GM12878 (cell line): Measurements from ENCODE around the gene NTN1. TPM values are rescaled to one million over a fixed set of nuclear protein-coding genes. Genes with fewer than 3 reads are reported as not detected.

Source experiments
- ATAC-seq: fragments of 200-7000 bp; cut with Tn5 transposase; 3 replicates; pipeline ENCODE4 v1.9.1; 2020; ENCODE audit warnings: mild to moderate bottlenecking, moderate library complexity
- BruUV-seq: library from RNA; stranded (reverse); fragments of 400-500 nt; replicated peaks from 2 replicates; lab custom pipeline; 2021; lab: Mats Ljungman, UMichigan
- CTCF ChIA-PET: fragments of 300-600 bp; sonication (Branson Sonifier 250); formaldehyde crosslinking; extraction: SDS; loops from one replicate; lab custom pipeline; 2021; ENCODE audit warnings: inconsistent platforms; lab: Yijun Ruan, JAX
- POLR2A ChIA-PET: fragments of 350-600 bp; formaldehyde crosslinking; extraction: SDS; loops from one replicate; lab custom pipeline; 2021; ENCODE audit warnings: inconsistent platforms; lab: Charles Lee
- RAD21 ChIA-PET: fragments of 300-600 bp; sonication (Branson Sonifier 250); formaldehyde crosslinking; loops from one replicate; lab custom pipeline; 2023; ENCODE audit warnings: antibody characterized with exemption; ENCODE audit not compliant: unreplicated experiment; lab: Charles Lee
- SMC1A ChIA-PET: fragments of 300-600 bp; sonication (Branson Sonifier 250); formaldehyde crosslinking; loops from one replicate; lab custom pipeline; 2023; ENCODE audit not compliant: unreplicated experiment, uncharacterized antibody; lab: Charles Lee
- DNase-seq: peaks from one replicate; pipeline ENCODE4 v3.0.0-alpha.2; 2011; ENCODE audit warnings: low read depth, low spot score
- FAIRE-seq: peaks from 3 replicates; lab custom pipeline; 2011; peaks lifted over from hg19 to GRCh38; lab: Jason Lieb, UNC
- H2AFZ ChIP-seq: 2 replicates; pipeline ENCODE4 v1.6.0; 2011; ENCODE audit warnings: low read depth, low read length, control low read depth; ENCODE audit not compliant: control insufficient read depth
- H3K27ac ChIP-seq: 2 replicates; pipeline ENCODE4 v1.5.1; 2011; ENCODE audit warnings: control low read depth; ENCODE audit not compliant: control insufficient read depth, insufficient read depth
- H3K27me3 ChIP-seq, 2 experiments: replicated peaks in 1 of 2; 2 replicates each; pipeline versions ENCODE4 v1.6.0 to v1.6.1; 2011; ENCODE audit warnings: low read length in 1 of 2; ENCODE audit not compliant: control insufficient read depth in 2 of 2, insufficient read depth in 2 of 2
- H3K36me3 ChIP-seq, 2 experiments: 2 replicates each; pipeline ENCODE4 v1.5.1; 2011; ENCODE audit warnings: low read length in 1 of 2; ENCODE audit not compliant: control insufficient read depth in 2 of 2, insufficient read depth in 2 of 2
- H3K4me1 ChIP-seq: 2 replicates; pipeline ENCODE4 v1.6.1; 2011; ENCODE audit warnings: mild to moderate bottlenecking, low read length, moderate library complexity, mixed read lengths; ENCODE audit not compliant: control insufficient read depth, insufficient read depth
- H3K4me2 ChIP-seq: 2 replicates; pipeline ENCODE4 v1.6.0; 2011; ENCODE audit warnings: control low read depth; ENCODE audit not compliant: control insufficient read depth, insufficient read depth
- H3K4me3 ChIP-seq: fragments of 200-600 bp; sonication (generic); 2 replicates; pipeline ENCODE4 v1.5.1; 2016
- H3K79me2 ChIP-seq: 2 replicates; pipeline ENCODE4 v1.6.0; 2011; ENCODE audit warnings: low read length; ENCODE audit not compliant: control insufficient read depth, insufficient read depth
- H3K9ac ChIP-seq: 2 replicates; pipeline ENCODE4 v1.8.0; 2011; ENCODE audit warnings: low read length, control low read depth, mixed read lengths; ENCODE audit not compliant: control insufficient read depth, insufficient read depth
- H3K9me3 ChIP-seq: replicated peaks from 3 replicates; pipeline ENCODE4 v1.5.1; 2011; ENCODE audit warnings: mild to moderate bottlenecking, low read length; ENCODE audit not compliant: control insufficient read depth, insufficient read depth
- H4K20me1 ChIP-seq: 2 replicates; pipeline ENCODE4 v1.6.0; 2011; ENCODE audit not compliant: control insufficient read depth, insufficient read depth
- ASH2L ChIP-seq: fragments of 300-600, 200-600 bp; sonication (generic); IDR thresholded peaks from 2 replicates; pipeline ENCODE4 v1.6.1; 2017; ENCODE audit warnings: low read depth, mild to moderate bottlenecking, borderline replicate concordance
- ATF2 ChIP-seq: IDR thresholded peaks from 2 replicates; pipeline ENCODE4 v1.6.1; 2012; ENCODE audit warnings: low read length, inconsistent platforms
- EGR1 ChIP-seq, 2 experiments: IDR thresholded peaks; 1 replicate in 1 of 2; 2 replicates in 1 of 2; pipeline ENCODE4 v1.6.1; 2011 to 2012; ENCODE audit warnings: low read depth in 2 of 2, low read length in 2 of 2, borderline replicate concordance in 1 of 2, mild to moderate bottlenecking in 1 of 2, moderate library complexity in 1 of 2
- ETV6 ChIP-seq, 2 experiments: fragments of 450-650 bp in 1 of 2; IDR thresholded peaks in 1 of 2; conservative IDR thresholded peaks in 1 of 2; 2 replicates each; pipeline ENCODE4 v1.6.1; 2014; ENCODE audit warnings: antibody characterized with exemption in 1 of 2, borderline replicate concordance in 1 of 2, low read depth in 1 of 2, mild to moderate bottlenecking in 1 of 2, moderate library complexity in 1 of 2
- JUNB ChIP-seq: IDR thresholded peaks from 2 replicates; pipeline ENCODE4 v1.6.1; 2016; ENCODE audit warnings: antibody characterized with exemption, mild to moderate bottlenecking
- KLF5 ChIP-seq: fragments of 450-650 bp; IDR thresholded peaks from 2 replicates; pipeline ENCODE4 v1.6.1; 2014; ENCODE audit warnings: mild to moderate bottlenecking; ENCODE audit not compliant: partially characterized antibody
- MEF2B ChIP-seq: fragments of 450-650 bp; IDR thresholded peaks from 2 replicates; pipeline ENCODE4 v1.6.1; 2018; ENCODE audit warnings: mild to moderate bottlenecking, moderate library complexity; ENCODE audit not compliant: partially characterized antibody, poor library complexity, severe bottlenecking
- PAX8 ChIP-seq: fragments of 450-650 bp; IDR thresholded peaks from 2 replicates; pipeline ENCODE4 v1.6.1; 2017; ENCODE audit warnings: mild to moderate bottlenecking, moderate library complexity
- YY1 ChIP-seq: IDR thresholded peaks from 2 replicates; pipeline ENCODE4 v1.6.1; 2011; ENCODE audit warnings: low read depth, mild to moderate bottlenecking, low read length
- ZNF217 ChIP-seq: fragments of 450-650 bp; IDR thresholded peaks from 2 replicates; pipeline ENCODE4 v1.6.1; 2017; ENCODE audit warnings: antibody characterized with exemption, mild to moderate bottlenecking
- ZNF592 ChIP-seq: fragments of 450-650 bp; IDR thresholded peaks from 2 replicates; pipeline ENCODE4 v1.6.1; 2017; ENCODE audit warnings: mild to moderate bottlenecking, moderate library complexity
- WGBS: methylation state at CpG from one replicate; pipeline ENCODE4 v1.1.6; 2016; ENCODE audit warnings: low lambda C conversion rate; ENCODE audit not compliant: insufficient replicate concordance, insufficient coverage; ENCODE audit errors: missing lambda C conversion rate; 5-methylcytosine and 5-hydroxymethylcytosine counted together
- in situ Hi-C: fragments of 300-500 bp; cut with MboI; formaldehyde crosslinking; loops from 9 replicates; pipeline ENCODE4 v1.14.3; 2018; ENCODE audit warnings: mixed read lengths
- intact Hi-C: fragments of 100-400 bp; cut with micrococcal nuclease; formaldehyde crosslinking; loops from one replicate; pipeline ENCODE4 v1.14.2; 2022; ENCODE audit not compliant: unreplicated experiment
- polyA plus RNA-seq, 11 experiments: library from polyadenylated mRNA; depleted of rRNA in 4 of 11; unstranded in 6 of 11; stranded (reverse) in 5 of 11; fragments of >200 nt; fragmentation: Nextera tagmentation in 4 of 11; fragmentation: Illumina TruSeq in 1 of 11; extraction: Ambion mirVana in 4 of 11; extraction: Trizol in 1 of 11; gene quantifications; 1 replicate in 1 of 11; 2 replicates in 10 of 11; pipeline versions ENCODE4 v1.2.1 to v1.2.3, GENCODE V29; 2011 to 2016; ENCODE audit warnings: inconsistent platforms in 2 of 11, missing spikeins in 2 of 11, low read depth in 1 of 11
- total RNA-seq, 4 experiments: library from RNA; depleted of rRNA in 3 of 4; stranded (reverse); fragments of >200 nt in 3 of 4; fragmentation: Illumina TruSeq in 1 of 4; extraction: Trizol in 1 of 4; gene quantifications; 2 replicates each; pipeline versions ENCODE4 v1.2.1 to v1.2.3, GENCODE V29; 2013 to 2021

The NTN1 gene
- total and polyA plus RNA-seq, 10 of the 15 experiments (the other 5 are each of a cell fraction or from before 2014, with no cell fraction given) = 0.02 to 0.89 (median 0.35) TPM

GRCh38 chr17:9079461-9080103 lies 58.3 kb downstream of the NTN1 start:
- intact Hi-C loops = no loop called here
- Histone ChIP-seq H3K4me2 (no peak overlapping the region), H4K20me1 (no peaks in the 10 kb centered on the region), H3K27me3 (peaks cover 0 to 2% of the 10 kb centered on the region in 2 experiments; a peak in 1 of 4 replicates), H2AFZ (no peak overlapping the region), H3K36me3 (no peaks in the 10 kb centered on the region), H3K4me3 (no peak overlapping the region), H3K4me1 (no peaks in the 10 kb centered on the region), H3K27ac (no peak overlapping the region), H3K9ac (no peak overlapping the region), H3K79me2 (no peaks in the 10 kb centered on the region), H3K9me3 (no peaks in the 10 kb centered on the region; the same call in 2 of the 3 replicates)
- in situ Hi-C loops = no loop called here
- POLR2A ChIA-PET = no interaction called here
- SMC1A ChIA-PET = no interaction called here
- DNase-seq = no peak
- ATAC-seq = no peak
- BruUV-seq = no TSS peak
- CTCF ChIA-PET = no interaction called here
- TF ChIP-seq KLF5 (no peak), YY1 (no peak), ZNF217 (no peak), PAX8 (no peak), ETV6 (conservative IDR thresholded peaks at IDR 0.05 in 1 of 2, IDR thresholded peaks at IDR 0.05 in 1 of 2; ENCODE audit: borderline replicate concordance in 1 of 2, low read depth in 1 of 2) (peak in 1 of 2 experiments; percentile 26; a peak in 1 of 4 replicates), JUNB (no peak)
- WGBS = 7% methylated on average over 4 of the region's 4 CpGs
- RAD21 ChIA-PET = no interaction called here
- FAIRE-seq = no peak

- intact Hi-C loops (no loop called here), in situ Hi-C loops (no loop called here)
- Histone ChIP-seq H3K27ac (no peak overlapping the region), H4K20me1 (no peaks in the 10 kb centered on the region), H3K36me3 (no peaks in the 10 kb centered on the region), H3K9me3 (no peaks in the 10 kb centered on the region; the same call in 2 of the 3 replicates), H3K79me2 (no peaks in the 10 kb centered on the region), H2AFZ (no peak overlapping the region), H3K4me2 (no peak overlapping the region), H3K9ac (no peak overlapping the region), H3K4me3 (no peak overlapping the region), H3K4me1 (no peaks in the 10 kb centered on the region), H3K27me3 (peaks cover 0 to 2% of the 10 kb centered on the region in 2 experiments; a peak in 1 of 4 replicates)
- ATAC-seq (no peak), DNase-seq (no peak), FAIRE-seq (no peak)
- ChIA-PET CTCF (no interaction called here), RAD21 (no interaction called here), SMC1A (no interaction called here), POLR2A (no interaction called here)
- no TSS peak for BruUV-seq
- no peak for TF ChIP-seq ATF2
- TF ChIP-seq ZNF592 = no peak
- no peak for TF ChIP-seq ASH2L
- no peak for TF ChIP-seq EGR1 (IDR thresholded peaks at IDR 0.05; ENCODE audit: borderline replicate concordance in 1 of 2, low read depth in 2 of 2, low read length in 2 of 2)
- no peak for TF ChIP-seq MEF2B
- WGBS = 27% methylated on average over 7 of the region's 7 CpGs
These were observed 59.1 kb downstream of the NTN1 start for GRCh38 chr17:9080296-9080914.
